ENCODE results near the gene RFPL3.

The RFPL3 gene

GRCh38 chr22:32327066-32327465 is 30.6 kb upstream of the RFPL3 start:
- Histone ChIP-seq H3K4me3 (ENCODE audit: low read length) (no peak overlapping the region), H3K23ac (ENCODE audit: low read length) (no peak overlapping the region), H2BK5ac (ENCODE audit: low read length) (no peak overlapping the region), H2AK5ac (ENCODE audit: low read length) (no peak overlapping the region), H3K79me2 (ENCODE audit: control insufficient read depth, insufficient read depth, low read length) (no peaks in the 10 kb centered on the region), H3K18ac (ENCODE audit: low read length) (no peak overlapping the region), H3K56ac (ENCODE audit: low read length) (no peak overlapping the region), H2BK120ac (ENCODE audit: low read depth, low read length) (no peak overlapping the region), H3K4me2 (ENCODE audit: low read length) (no peak overlapping the region), H2BK15ac (replicated peaks; ENCODE audit: low read depth) (no peak overlapping the region), H3K27ac (ENCODE audit: low read depth, low read length) (no peak overlapping the region), H3K79me1 (ENCODE audit: low read length) (no peaks in the 10 kb centered on the region), H3K36me3 (ENCODE audit: control insufficient read depth, insufficient read depth, low read length) (no peaks in the 10 kb centered on the region), H3K9ac (ENCODE audit: low read length) (no peak overlapping the region), H3K4me1 (ENCODE audit: control insufficient read depth, low read depth, low read length) (no peaks in the 10 kb centered on the region), H4K8ac (ENCODE audit: low read depth, low read length) (no peak overlapping the region), H3K4ac (ENCODE audit: low read depth, low read length) (no peak overlapping the region), H3K27me3 (ENCODE audit: insufficient read depth, low read length, poor library complexity) (no peaks in the 10 kb centered on the region), H4K5ac (ENCODE audit: low read length) (no peak overlapping the region)
- DNase-seq, result no peak
- WGBS (ENCODE audit: extremely low coverage, insufficient coverage, low lambda C conversion rate), result no CpG with 5 or more reads among the region's 4 CpGs

GRCh38 chr22:32327596-32328171 is 30.0 kb upstream of the RFPL3 start:
- Histone ChIP-seq H4K5ac (ENCODE audit: low read length) (no peak overlapping the region), H3K18ac (ENCODE audit: low read length) (no peak overlapping the region), H2AK5ac (ENCODE audit: low read length) (no peak overlapping the region), H3K56ac (ENCODE audit: low read length) (no peak overlapping the region), H3K79me2 (ENCODE audit: control insufficient read depth, insufficient read depth, low read length) (no peaks in the 10 kb centered on the region), H2BK5ac (ENCODE audit: low read length) (no peak overlapping the region), H3K27ac (ENCODE audit: low read depth, low read length) (no peak overlapping the region), H3K27me3 (ENCODE audit: insufficient read depth, low read length, poor library complexity) (no peaks in the 10 kb centered on the region), H3K79me1 (ENCODE audit: low read length) (no peaks in the 10 kb centered on the region), H2BK120ac (ENCODE audit: low read depth, low read length) (no peak overlapping the region), H2BK15ac (replicated peaks; ENCODE audit: low read depth) (no peak overlapping the region), H3K23ac (ENCODE audit: low read length) (no peak overlapping the region), H3K4me3 (ENCODE audit: low read length) (no peak overlapping the region), H3K9ac (ENCODE audit: low read length) (no peak overlapping the region), H3K4me2 (ENCODE audit: low read length) (no peak overlapping the region), H3K4me1 (ENCODE audit: control insufficient read depth, low read depth, low read length) (no peaks in the 10 kb centered on the region), H3K4ac (ENCODE audit: low read depth, low read length) (no peak overlapping the region), H3K36me3 (ENCODE audit: control insufficient read depth, insufficient read depth, low read length) (no peaks in the 10 kb centered on the region), H4K8ac (ENCODE audit: low read depth, low read length) (no peak overlapping the region)
- WGBS (ENCODE audit: extremely low coverage, insufficient coverage, low lambda C conversion rate), result no CpG with 5 or more reads among the region's 10 CpGs
- DNase-seq, result no peak

GRCh38 chr22:32328306-32329201 is 29.1 kb upstream of the RFPL3 start:
- no peak overlapping the region for H3K4ac ChIP-seq (ENCODE audit: low read depth, low read length)
- H4K8ac ChIP-seq (ENCODE audit: low read depth, low read length), result no peak overlapping the region
- H3K79me1 ChIP-seq (ENCODE audit: low read length), result no peaks in the 10 kb centered on the region
- H2BK15ac ChIP-seq (replicated peaks; ENCODE audit: low read depth), result no peak overlapping the region
- no peak overlapping the region for H2BK120ac ChIP-seq (ENCODE audit: low read depth, low read length)
- H3K9ac ChIP-seq (ENCODE audit: low read length), result no peak overlapping the region
- no peaks in the 10 kb centered on the region for H3K27me3 ChIP-seq (ENCODE audit: insufficient read depth, low read length, poor library complexity)
- H3K27ac ChIP-seq (ENCODE audit: low read depth, low read length), result no peak overlapping the region
- no peaks in the 10 kb centered on the region for H3K36me3 ChIP-seq (ENCODE audit: control insufficient read depth, insufficient read depth, low read length)
- no peaks in the 10 kb centered on the region for H3K79me2 ChIP-seq (ENCODE audit: control insufficient read depth, insufficient read depth, low read length)
- H4K5ac ChIP-seq (ENCODE audit: low read length), result no peak overlapping the region
- H3K4me3 ChIP-seq (ENCODE audit: low read length), result no peak overlapping the region
- H3K23ac ChIP-seq (ENCODE audit: low read length), result no peak overlapping the region
- WGBS (ENCODE audit: extremely low coverage, insufficient coverage, low lambda C conversion rate), result no CpG with 5 or more reads among the region's 8 CpGs
- no peak overlapping the region for H3K4me2 ChIP-seq (ENCODE audit: low read length)
- H3K18ac ChIP-seq (ENCODE audit: low read length), result no peak overlapping the region
- H2BK5ac ChIP-seq (ENCODE audit: low read length), result no peak overlapping the region
- H3K56ac ChIP-seq (ENCODE audit: low read length), result no peak overlapping the region
- H3K4me1 ChIP-seq (ENCODE audit: control insufficient read depth, low read depth, low read length), result no peaks in the 10 kb centered on the region
- no peak for DNase-seq
- H2AK5ac ChIP-seq (ENCODE audit: low read length), result no peak overlapping the region

- no peaks in the 10 kb centered on the region for H3K36me3 ChIP-seq (ENCODE audit: control insufficient read depth, insufficient read depth, low read length)
Measured at GRCh38 chr22:32329202-32329645, 28.4 kb upstream of the RFPL3 start.

GRCh38 chr22:32331236-32331917 is 26.3 kb upstream of the RFPL3 start:
- H2BK15ac ChIP-seq (replicated peaks; ENCODE audit: low read depth), result no peak overlapping the region
- no peak overlapping the region for H4K8ac ChIP-seq (ENCODE audit: low read depth, low read length)
- DNase-seq, result no peak
- H3K23ac ChIP-seq (ENCODE audit: low read length), result no peak overlapping the region
- no peaks in the 10 kb centered on the region for H3K79me2 ChIP-seq (ENCODE audit: control insufficient read depth, insufficient read depth, low read length)
- H3K18ac ChIP-seq (ENCODE audit: low read length), result no peak overlapping the region
- WGBS (ENCODE audit: extremely low coverage, insufficient coverage, low lambda C conversion rate), result no CpG with 5 or more reads among the region's 28 CpGs
- no peak overlapping the region for H2BK5ac ChIP-seq (ENCODE audit: low read length)
- no peak overlapping the region for H3K4me2 ChIP-seq (ENCODE audit: low read length)
- H2BK120ac ChIP-seq (ENCODE audit: low read depth, low read length), result no peak overlapping the region
- H4K5ac ChIP-seq (ENCODE audit: low read length), result no peak overlapping the region
- H3K27ac ChIP-seq (ENCODE audit: low read depth, low read length), result no peak overlapping the region
- H2AK5ac ChIP-seq (ENCODE audit: low read length), result no peak overlapping the region
- no peak overlapping the region for H3K4me3 ChIP-seq (ENCODE audit: low read length)
- H3K9ac ChIP-seq (ENCODE audit: low read length), result no peak overlapping the region
- no peaks in the 10 kb centered on the region for H3K4me1 ChIP-seq (ENCODE audit: control insufficient read depth, low read depth, low read length)
- H3K56ac ChIP-seq (ENCODE audit: low read length), result no peak overlapping the region
- no peaks in the 10 kb centered on the region for H3K36me3 ChIP-seq (ENCODE audit: control insufficient read depth, insufficient read depth, low read length)
- no peaks in the 10 kb centered on the region for H3K27me3 ChIP-seq (ENCODE audit: insufficient read depth, low read length, poor library complexity)
- no peaks in the 10 kb centered on the region for H3K79me1 ChIP-seq (ENCODE audit: low read length)
- no peak overlapping the region for H3K4ac ChIP-seq (ENCODE audit: low read depth, low read length)

More at GRCh38 chr22:32329202-32329645, 28.4 kb upstream of the RFPL3 start:
- Histone ChIP-seq H3K79me1 (ENCODE audit: low read length) (no peaks in the 10 kb centered on the region), H2BK15ac (replicated peaks; ENCODE audit: low read depth) (no peak overlapping the region), H3K4me3 (ENCODE audit: low read length) (no peak overlapping the region), H3K4me2 (ENCODE audit: low read length) (no peak overlapping the region), H3K9ac (ENCODE audit: low read length) (no peak overlapping the region), H3K4me1 (ENCODE audit: control insufficient read depth, low read depth, low read length) (no peaks in the 10 kb centered on the region), H3K4ac (ENCODE audit: low read depth, low read length) (no peak overlapping the region), H3K27me3 (ENCODE audit: insufficient read depth, low read length, poor library complexity) (no peaks in the 10 kb centered on the region), H4K5ac (ENCODE audit: low read length) (no peak overlapping the region), H3K56ac (ENCODE audit: low read length) (no peak overlapping the region), H2AK5ac (ENCODE audit: low read length) (no peak overlapping the region), H3K23ac (ENCODE audit: low read length) (no peak overlapping the region), H3K79me2 (ENCODE audit: control insufficient read depth, insufficient read depth, low read length) (no peaks in the 10 kb centered on the region), H2BK5ac (ENCODE audit: low read length) (no peak overlapping the region), H3K27ac (ENCODE audit: low read depth, low read length) (no peak overlapping the region), H3K18ac (ENCODE audit: low read length) (no peak overlapping the region), H4K8ac (ENCODE audit: low read depth, low read length) (no peak overlapping the region), H2BK120ac (ENCODE audit: low read depth, low read length) (no peak overlapping the region)
- no peak for DNase-seq
- WGBS (ENCODE audit: extremely low coverage, insufficient coverage, low lambda C conversion rate), result no CpG with 5 or more reads among the region's 8 CpGs

Measured in mesendoderm (in vitro differentiated cells).